AG10803 (cell line): ENCODE data around the gene MEMO1.
"Not testable (repeated sequence)": the region's sequence is repeated elsewhere in the genome, so short reads cannot be mapped to it uniquely, and the experiment has no call there.

Experiments
- DNase-seq: peaks from one replicate; pipeline ENCODE4 v3.0.0; 2010; ENCODE audit warnings: low read depth
- H3K4me3 ChIP-seq: 2 replicates; pipeline ENCODE4 v1.5.1; 2011; ENCODE audit warnings: mild to moderate bottlenecking, low read length, control low read depth
- TF ChIP-seq, protein P1 (sequence below): conservative IDR thresholded peaks from 2 replicates; pipeline ENCODE4 v1.5.1; 2011; ENCODE audit warnings: mild to moderate bottlenecking, low read length, control low read depth, inconsistent platforms

Gene MEMO1

DNA sequence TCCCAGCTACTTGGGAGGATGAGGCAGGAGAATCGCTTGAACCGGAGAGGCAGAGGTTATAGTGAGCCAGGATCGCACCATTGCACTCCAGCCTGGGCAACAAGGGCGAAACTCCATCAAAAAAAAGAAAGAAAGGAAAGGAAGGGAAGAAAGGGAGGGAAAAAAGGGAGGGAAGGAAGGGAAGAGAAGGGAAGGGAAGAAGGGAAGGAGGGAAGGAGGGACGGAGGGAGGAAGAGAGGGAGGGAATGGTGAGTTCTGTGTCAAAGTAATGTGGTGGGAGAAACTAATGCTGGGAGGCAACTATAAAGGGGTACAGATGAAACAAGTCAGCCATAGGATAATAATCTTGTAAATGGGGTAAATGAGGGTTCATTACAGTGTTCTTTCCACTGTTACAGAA lies 45.7 kb downstream of the MEMO1 start:
- TF ChIP-seq, protein P1, sequence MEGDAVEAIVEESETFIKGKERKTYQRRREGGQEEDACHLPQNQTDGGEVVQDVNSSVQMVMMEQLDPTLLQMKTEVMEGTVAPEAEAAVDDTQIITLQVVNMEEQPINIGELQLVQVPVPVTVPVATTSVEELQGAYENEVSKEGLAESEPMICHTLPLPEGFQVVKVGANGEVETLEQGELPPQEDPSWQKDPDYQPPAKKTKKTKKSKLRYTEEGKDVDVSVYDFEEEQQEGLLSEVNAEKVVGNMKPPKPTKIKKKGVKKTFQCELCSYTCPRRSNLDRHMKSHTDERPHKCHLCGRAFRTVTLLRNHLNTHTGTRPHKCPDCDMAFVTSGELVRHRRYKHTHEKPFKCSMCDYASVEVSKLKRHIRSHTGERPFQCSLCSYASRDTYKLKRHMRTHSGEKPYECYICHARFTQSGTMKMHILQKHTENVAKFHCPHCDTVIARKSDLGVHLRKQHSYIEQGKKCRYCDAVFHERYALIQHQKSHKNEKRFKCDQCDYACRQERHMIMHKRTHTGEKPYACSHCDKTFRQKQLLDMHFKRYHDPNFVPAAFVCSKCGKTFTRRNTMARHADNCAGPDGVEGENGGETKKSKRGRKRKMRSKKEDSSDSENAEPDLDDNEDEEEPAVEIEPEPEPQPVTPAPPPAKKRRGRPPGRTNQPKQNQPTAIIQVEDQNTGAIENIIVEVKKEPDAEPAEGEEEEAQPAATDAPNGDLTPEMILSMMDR, result no peak
- DNase-seq, result no peak
- no peak overlapping the region for H3K4me3 ChIP-seq

DNA sequence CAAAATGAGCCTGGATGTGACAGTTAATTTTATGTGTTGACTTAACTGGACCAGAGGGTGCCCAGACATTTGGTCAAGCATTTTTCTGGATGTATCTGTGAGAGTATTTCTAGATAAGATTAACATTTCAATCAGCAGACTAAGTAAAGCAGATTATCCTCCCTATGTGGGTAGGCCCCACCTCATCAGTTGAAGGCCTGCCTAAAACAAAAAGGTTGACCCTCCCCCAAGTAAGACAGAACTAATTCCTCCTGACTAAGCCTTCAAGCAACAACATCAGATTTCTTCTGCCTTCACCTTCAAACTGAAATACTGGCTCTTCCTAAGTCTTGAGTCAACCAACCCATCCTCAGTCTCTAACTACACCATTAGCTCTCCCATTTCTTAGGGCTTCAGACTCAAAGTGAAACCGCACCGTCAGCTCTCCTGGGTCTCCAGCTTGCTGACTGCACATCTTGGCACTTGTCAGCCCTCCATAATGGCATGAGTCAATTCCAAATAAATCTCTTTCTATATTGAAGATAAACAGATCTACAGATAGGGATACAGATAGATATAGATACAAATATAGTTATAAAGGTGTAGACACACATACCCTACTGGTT lies 47.9 kb downstream of the MEMO1 start:
- TF ChIP-seq, protein P1, result no peak
- no peak overlapping the region for H3K4me3 ChIP-seq
- no peak for DNase-seq

DNA sequence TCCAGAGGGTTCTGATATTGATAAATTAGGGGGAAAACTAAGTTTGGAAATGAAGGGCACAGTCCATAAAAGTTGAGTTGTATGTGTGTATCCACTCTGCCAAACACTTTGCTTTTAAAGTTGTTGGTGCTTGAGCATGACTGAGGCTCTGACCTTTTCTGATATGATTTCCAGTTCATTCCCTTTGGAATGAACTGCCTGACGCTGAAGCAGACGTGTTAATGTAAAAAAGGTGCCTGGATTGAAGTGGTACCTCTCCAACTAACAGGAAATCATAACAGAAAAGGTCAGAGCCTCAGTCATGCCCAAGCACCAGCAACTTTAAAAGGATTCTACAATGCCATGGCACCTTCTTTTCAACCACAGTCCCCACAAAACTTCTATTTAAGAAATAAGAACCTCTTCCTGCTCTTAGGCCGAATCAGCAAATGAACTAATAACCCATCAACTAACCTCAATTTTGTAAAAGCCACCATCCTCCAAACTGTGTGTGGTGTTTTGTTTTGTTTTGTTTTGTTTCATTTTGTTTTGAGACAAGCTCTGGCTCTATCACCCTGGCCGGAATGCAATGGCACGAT lies 52.6 kb downstream of the MEMO1 start:
- H3K4me3 ChIP-seq, result no peak overlapping the region
- DNase-seq, result no peak
- TF ChIP-seq, protein P1, result no peak

DNA sequence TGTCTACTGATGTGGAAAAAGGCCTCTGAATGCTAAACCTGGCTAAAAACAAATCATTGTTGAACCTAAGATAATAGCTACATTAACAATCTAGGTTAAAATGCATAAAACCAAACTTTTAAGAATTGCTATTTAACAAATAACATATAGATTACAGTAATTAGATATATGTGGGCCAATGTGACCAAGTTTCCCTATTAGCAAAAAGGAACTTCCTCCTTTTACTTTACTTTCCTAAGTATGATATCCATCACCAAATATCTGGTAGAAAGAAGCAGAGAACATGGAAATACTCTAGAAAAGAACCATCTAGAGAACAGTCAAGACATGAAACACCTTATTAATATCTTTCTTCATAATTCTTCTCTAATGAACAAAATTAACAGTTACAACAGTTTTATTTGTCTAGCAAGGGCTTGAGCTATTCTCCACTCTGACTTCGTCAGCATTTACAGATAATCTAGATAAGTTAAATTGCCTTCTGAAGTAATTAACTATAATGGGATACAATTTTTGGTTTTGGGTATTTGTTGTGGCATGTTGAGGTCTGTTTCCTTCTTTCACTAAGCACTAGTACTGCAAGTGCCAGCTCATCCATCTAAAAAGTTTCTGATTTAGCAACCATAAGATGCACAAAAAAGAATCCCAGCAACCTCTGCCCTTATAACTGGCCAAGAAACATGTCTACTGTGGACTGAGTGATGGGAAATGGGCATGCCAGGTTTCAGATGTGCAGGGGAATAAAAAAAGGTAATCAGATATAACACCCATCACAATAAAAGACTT lies 53.3 kb downstream of the MEMO1 start:
- H3K4me3 ChIP-seq, result no peak overlapping the region
- TF ChIP-seq, protein P1, result no peak
- DNase-seq, result no peak

DNA sequence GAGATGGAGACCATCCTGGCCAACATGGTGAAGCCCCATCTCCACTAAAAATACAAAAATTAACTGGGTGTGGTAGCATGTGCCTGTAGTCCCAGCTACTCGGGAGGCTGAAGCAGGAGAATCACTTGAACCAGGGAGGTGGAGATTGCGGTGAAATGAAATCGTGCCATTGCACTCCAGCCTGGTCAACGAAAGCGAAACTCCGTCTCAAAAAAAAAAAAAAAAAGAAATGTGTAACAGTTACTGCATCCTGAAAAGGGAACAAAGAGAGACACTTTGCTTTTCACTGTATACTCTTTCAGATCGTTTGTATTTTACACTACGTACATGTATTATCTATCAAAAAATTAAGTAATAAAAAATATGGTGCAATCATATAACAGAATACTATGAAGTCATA lies 53.9 kb downstream of the MEMO1 start:
- DNase-seq, H3K4me3 ChIP-seq: not testable (repeated sequence)

DNA sequence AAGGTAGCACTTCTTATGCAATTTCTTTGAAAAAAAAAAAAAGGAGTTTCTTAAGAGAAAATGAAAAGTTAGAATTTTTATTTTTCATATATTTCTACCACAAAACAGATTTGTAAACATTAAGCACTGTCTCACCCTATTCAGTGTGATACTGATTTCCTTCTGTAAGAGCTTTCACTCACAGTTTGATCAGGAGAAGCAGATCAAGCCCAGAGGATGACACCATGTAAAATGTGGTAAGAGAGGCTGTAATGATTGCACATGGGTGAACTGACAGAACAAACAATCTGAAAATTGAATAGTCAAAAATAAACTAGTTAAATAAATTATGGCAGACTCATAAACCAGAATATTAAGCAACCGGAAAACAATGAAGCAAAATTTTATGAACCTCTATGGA lies 54.5 kb downstream of the MEMO1 start:
- TF ChIP-seq, protein P1, result no peak
- no peak overlapping the region for H3K4me3 ChIP-seq

DNA sequence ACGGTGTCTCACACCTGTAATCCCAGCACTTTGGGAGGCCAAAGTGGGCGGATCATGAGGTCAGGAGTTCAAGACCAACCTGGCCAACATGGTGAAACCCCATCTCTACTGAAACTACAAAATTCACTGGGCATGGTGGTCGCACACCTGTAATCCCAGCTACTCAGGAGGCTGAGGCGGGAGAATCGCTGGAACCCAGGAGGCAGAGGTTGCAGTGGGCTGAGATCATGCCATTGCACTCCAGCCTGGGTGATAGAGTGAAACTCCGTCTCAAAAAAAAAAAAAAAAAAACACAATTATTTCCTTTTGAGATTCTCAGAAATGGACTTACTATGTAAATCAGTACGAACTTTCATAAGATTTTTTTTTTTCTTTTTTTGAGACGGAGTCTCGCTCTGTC lies 57.7 kb downstream of the MEMO1 start:
- H3K4me3 ChIP-seq, DNase-seq: not testable (repeated sequence)

More for the DNA sequence above, 54.5 kb downstream of the MEMO1 start:
- no peak for DNase-seq

DNA sequence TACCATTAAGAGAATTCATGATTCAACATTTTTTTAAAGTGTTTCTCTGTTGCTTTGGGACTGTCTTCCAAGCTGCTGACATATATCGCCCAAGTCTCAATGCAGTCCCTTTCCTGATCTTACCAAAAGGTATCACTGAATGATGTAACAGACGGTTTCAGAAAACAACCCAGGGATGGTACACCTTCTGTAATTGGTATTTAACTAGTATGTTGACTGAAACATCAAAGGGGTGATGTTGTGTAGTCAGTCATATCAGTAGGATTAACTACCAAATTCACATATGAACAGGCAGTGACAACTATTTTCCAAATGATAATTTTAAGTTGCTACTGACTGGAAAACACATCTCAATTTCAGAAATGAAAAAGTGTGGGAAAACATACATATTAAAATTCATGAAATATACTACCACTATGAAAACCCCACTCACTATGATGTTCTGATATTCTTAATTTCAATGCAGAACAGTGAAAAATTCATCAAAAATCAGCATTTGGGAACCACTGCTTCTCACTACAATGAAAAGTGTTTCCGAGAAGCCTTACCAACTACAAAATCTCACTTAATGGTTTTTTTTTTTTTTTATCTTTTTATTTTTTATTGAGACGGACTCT lies 59.8 kb downstream of the MEMO1 start:
- no peak overlapping the region for H3K4me3 ChIP-seq
- TF ChIP-seq, protein P1, result no peak
- DNase-seq, result no peak
